Measurements from ENCODE around the gene GPER1.

- no peak for TF ChIP-seq YY1 (IDR thresholded peaks at IDR 0.05; ENCODE audit: insufficient read depth, insufficient read length)
- no peak for TF ChIP-seq ZNF274 (IDR thresholded peaks at IDR 0.05; ENCODE audit: low read depth, low read length)
- no peak for TF ChIP-seq SUZ12 (IDR thresholded peaks at IDR 0.05; ENCODE audit: extremely low read depth, insufficient read depth, insufficient read length)
These were observed 27.4 kb upstream of the GPER1 start for GRCh38 chr7:1060315-1061072.

Measured in NT2/D1 (cell line).